ENCODE results near the gene BSND.

BSND gene

DNA sequence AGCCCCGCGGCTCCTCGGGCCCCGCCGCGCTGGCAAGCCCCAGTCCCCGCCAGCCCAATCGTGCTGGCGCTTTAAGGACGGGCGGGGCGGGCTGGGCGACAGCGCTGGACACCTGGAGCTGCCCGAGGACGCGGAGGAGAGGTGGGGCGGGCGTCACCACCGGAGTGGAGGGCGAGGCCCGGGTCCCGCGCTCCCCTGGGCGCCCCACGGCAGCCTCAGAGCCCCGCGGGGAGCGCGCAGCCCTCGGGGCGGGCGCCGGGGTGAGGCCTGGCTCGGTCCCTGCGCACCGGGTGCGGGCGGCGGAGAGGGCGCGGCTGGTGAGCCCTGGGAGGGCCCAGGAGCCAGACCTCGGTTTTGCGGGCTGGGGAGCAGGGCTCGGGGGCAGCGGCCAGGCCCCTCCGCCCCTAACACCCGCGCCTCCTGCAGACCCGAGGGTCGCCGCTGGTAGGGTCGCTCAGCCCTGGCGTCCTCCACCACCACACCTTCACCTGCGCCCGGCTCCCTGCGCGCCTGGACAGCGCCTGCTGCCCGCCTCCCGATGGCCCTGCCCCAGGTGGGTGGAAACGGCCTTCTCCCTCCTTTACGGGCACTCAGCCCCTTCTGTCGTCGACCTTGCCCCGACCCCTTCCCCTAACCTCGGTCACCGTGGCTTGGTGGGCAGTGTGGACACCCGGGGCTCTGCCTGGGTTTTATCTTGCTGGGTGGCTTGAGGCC, 18.0 kb upstream of the BSND start, which contains the start of gene TMEM61:
TSS of gene TMEM61 (plus strand) at position 101 of the 714 bp plus-strand sequence. CDS start at position 539, 438 bp downstream.
- intact Hi-C loops (cut with micrococcal nuclease), result no loop called here
- no peaks in the 10 kb centered on the region for H3K4me1 Mint-ChIP-seq (ENCODE audit: low read depth)
- no peak within 1 kb of the TSS for H3K4me3 Mint-ChIP-seq
- no peaks in the 10 kb centered on the region for H3K9me3 Mint-ChIP-seq
- no peak within 1 kb of the TSS for H3K27ac Mint-ChIP-seq
- H3K36me3 Mint-ChIP-seq (ENCODE audit: low read depth), result no peaks in the 10 kb centered on the region
- H3K27me3 Mint-ChIP-seq, result peaks cover 62% of the 10 kb centered on the region

GRCh38 chr1:54981466-54981865, 17.3 kb upstream of the BSND start:
- no peaks in the 10 kb centered on the region for H3K9me3 Mint-ChIP-seq
- intact Hi-C loops (cut with micrococcal nuclease), result no loop called here
- H3K4me1 Mint-ChIP-seq (ENCODE audit: low read depth), result no peaks in the 10 kb centered on the region
- no peak overlapping the region for H3K4me3 Mint-ChIP-seq
- H3K36me3 Mint-ChIP-seq (ENCODE audit: low read depth), result no peaks in the 10 kb centered on the region
- H3K27me3 Mint-ChIP-seq, result peaks cover 59% of the 10 kb centered on the region
- H3K27ac Mint-ChIP-seq, result no peak overlapping the region

DNA sequence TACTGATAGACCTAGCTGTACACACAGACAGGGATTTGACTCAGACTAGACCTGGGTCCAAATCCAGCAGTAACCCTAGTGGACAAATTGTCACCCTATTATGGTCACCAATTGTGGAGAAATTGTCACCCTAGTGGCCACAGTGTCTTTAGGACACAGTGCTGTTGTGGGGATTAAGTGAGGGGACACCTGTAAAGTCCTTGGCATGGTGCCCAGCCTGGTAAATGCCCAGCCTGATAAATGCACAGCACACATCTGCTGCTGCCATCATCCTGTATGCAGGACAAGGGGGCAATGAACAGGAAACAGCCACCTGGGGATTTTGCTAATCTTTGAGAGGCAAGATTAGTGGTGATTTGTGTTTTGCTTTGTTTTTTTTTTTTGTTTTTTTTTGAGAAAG, 16.0 kb upstream of the BSND start:
- no peaks in the 10 kb centered on the region for H3K9me3 Mint-ChIP-seq
- no peaks in the 10 kb centered on the region for H3K4me1 Mint-ChIP-seq (ENCODE audit: low read depth)
- no peaks in the 10 kb centered on the region for H3K36me3 Mint-ChIP-seq (ENCODE audit: low read depth)
- intact Hi-C loops (cut with micrococcal nuclease), result no loop called here
- H3K4me3 Mint-ChIP-seq, result no peak overlapping the region
- peaks cover 56% of the 10 kb centered on the region for H3K27me3 Mint-ChIP-seq
- no peak overlapping the region for H3K27ac Mint-ChIP-seq

GRCh38 chr1:54984131-54984842, 14.4 kb upstream of the BSND start:
- intact Hi-C loops (cut with micrococcal nuclease), result no loop called here
- Mint-ChIP-seq H3K9me3 (no peaks in the 10 kb centered on the region), H3K4me1 (ENCODE audit: low read depth) (no peaks in the 10 kb centered on the region), H3K27me3 (peaks cover 41% of the 10 kb centered on the region), H3K4me3 (no peak overlapping the region), H3K36me3 (ENCODE audit: low read depth) (no peaks in the 10 kb centered on the region), H3K27ac (no peak overlapping the region)

GRCh38 chr1:54985556-54985955, 13.2 kb upstream of the BSND start:
- intact Hi-C loops (cut with micrococcal nuclease), result no loop called here
- Mint-ChIP-seq H3K9me3 (no peaks in the 10 kb centered on the region), H3K4me1 (ENCODE audit: low read depth) (no peaks in the 10 kb centered on the region), H3K27me3 (peaks cover 29% of the 10 kb centered on the region), H3K4me3 (no peak overlapping the region), H3K27ac (no peak overlapping the region), H3K36me3 (ENCODE audit: low read depth) (no peaks in the 10 kb centered on the region)

- peaks cover 27% of the 10 kb centered on the region for H3K27me3 Mint-ChIP-seq
These were observed 12.7 kb upstream of the BSND start for GRCh38 chr1:54986025-54986424.

GRCh38 chr1:54986533-54986932, 12.2 kb upstream of the BSND start:
- H3K9me3 Mint-ChIP-seq, result no peaks in the 10 kb centered on the region
- no peaks in the 10 kb centered on the region for H3K36me3 Mint-ChIP-seq (ENCODE audit: low read depth)
- H3K27ac Mint-ChIP-seq, result no peak overlapping the region
- no peak overlapping the region for H3K4me3 Mint-ChIP-seq
- no peaks in the 10 kb centered on the region for H3K4me1 Mint-ChIP-seq (ENCODE audit: low read depth)
- intact Hi-C loops (cut with micrococcal nuclease), result no loop called here
- peaks cover 22% of the 10 kb centered on the region for H3K27me3 Mint-ChIP-seq

More at GRCh38 chr1:54986025-54986424, 12.7 kb upstream of the BSND start:
- H3K27ac Mint-ChIP-seq, result no peak overlapping the region
- no peaks in the 10 kb centered on the region for H3K9me3 Mint-ChIP-seq
- H3K4me3 Mint-ChIP-seq, result no peak overlapping the region
- H3K36me3 Mint-ChIP-seq (ENCODE audit: low read depth), result no peaks in the 10 kb centered on the region
- no peaks in the 10 kb centered on the region for H3K4me1 Mint-ChIP-seq (ENCODE audit: low read depth)
- intact Hi-C loops (cut with micrococcal nuclease), result no loop called here

- Mint-ChIP-seq H3K4me1 (ENCODE audit: low read depth) (no peaks in the 10 kb centered on the region), H3K36me3 (ENCODE audit: low read depth) (no peaks in the 10 kb centered on the region), H3K9me3 (no peaks in the 10 kb centered on the region), H3K27ac (no peak overlapping the region), H3K27me3 (peaks cover 14% of the 10 kb centered on the region), H3K4me3 (no peak overlapping the region)
- intact Hi-C loops (cut with micrococcal nuclease), result no loop called here
These were observed 11.3 kb upstream of the BSND start for GRCh38 chr1:54987427-54987826.

GRCh38 chr1:54987919-54988705, 10.6 kb upstream of the BSND start:
- Mint-ChIP-seq H3K36me3 (ENCODE audit: low read depth) (no peaks in the 10 kb centered on the region), H3K4me1 (ENCODE audit: low read depth) (no peaks in the 10 kb centered on the region), H3K27me3 (peaks cover 12% of the 10 kb centered on the region), H3K27ac (no peak overlapping the region), H3K9me3 (no peaks in the 10 kb centered on the region), H3K4me3 (no peak overlapping the region)
- intact Hi-C loops (cut with micrococcal nuclease), result no loop called here

DNA sequence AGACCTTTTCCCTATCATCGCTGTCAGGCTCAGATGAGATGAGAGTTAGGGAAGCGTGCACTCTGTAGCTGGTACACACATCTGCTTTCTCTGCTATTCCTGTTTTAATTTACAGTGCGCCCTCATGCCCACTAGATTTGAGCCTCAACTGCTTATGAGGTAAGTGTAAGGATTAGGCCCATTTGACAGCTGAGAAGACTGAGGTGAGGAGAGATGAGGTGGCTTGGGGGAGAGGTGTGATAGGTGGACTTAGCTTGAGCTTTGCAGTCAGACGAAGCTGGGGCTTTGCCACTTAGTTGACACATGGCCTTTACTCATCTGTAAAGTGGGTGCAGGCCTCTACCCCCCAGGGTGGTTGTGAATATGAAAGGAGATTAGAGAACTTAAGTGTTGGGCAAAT, 9.8 kb upstream of the BSND start:
- H3K27me3 Mint-ChIP-seq, result peaks cover 6% of the 10 kb centered on the region
- no peak overlapping the region for H3K27ac Mint-ChIP-seq
- no peaks in the 10 kb centered on the region for H3K36me3 Mint-ChIP-seq (ENCODE audit: low read depth)
- intact Hi-C loops (cut with micrococcal nuclease), result no loop called here
- no peaks in the 10 kb centered on the region for H3K9me3 Mint-ChIP-seq
- no peaks in the 10 kb centered on the region for H3K4me1 Mint-ChIP-seq (ENCODE audit: low read depth)
- H3K4me3 Mint-ChIP-seq, result no peak overlapping the region

GRCh38 chr1:54989473-54989872, 9.3 kb upstream of the BSND start:
- intact Hi-C loops (cut with micrococcal nuclease), result no loop called here

DNA sequence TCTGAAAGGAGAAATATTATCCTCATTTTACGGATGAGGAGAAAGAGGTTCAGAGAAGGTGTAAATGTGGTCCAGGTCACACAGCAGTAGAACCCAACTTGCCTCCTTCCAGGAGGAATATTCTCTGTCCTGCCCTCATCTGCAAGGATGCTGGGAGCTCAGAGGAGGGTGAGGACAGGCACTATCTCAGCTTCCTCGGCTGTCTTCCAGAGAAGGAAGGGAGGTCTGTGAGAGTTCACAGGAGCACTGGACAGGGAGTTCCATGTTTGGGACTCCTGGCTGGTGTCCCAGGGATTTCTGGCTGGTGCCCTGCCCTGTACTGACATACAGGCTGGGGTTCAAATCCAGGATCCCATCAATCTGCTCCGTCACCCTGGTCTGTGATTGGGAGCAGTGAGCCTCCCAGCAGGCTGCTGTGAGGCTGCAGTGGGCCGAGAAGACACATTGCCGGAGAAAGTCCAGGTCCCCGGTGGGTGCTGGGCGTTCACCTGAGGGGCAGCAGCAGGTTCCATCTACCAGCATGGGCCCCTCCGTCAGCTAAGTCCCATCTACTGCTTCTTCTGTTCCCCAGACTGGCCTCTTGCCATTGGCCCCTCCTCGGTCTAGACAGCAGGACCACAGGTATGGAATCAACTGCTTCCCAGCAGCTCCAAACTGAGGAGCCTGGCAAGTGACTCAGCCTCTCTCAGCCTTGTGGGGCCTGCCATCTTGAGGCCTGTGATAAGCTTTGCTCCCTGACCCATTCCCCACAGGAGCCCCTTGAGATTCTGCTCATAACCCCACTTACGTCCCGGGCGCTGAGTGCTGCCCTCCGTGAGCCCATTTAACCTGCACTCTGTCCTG, 8.5 kb upstream of the BSND start:
- intact Hi-C loops (cut with micrococcal nuclease), result no loop called here

More at GRCh38 chr1:54989473-54989872, 9.3 kb upstream of the BSND start:
- Mint-ChIP-seq H3K36me3 (ENCODE audit: low read depth) (no peaks in the 10 kb centered on the region), H3K4me1 (ENCODE audit: low read depth) (no peaks in the 10 kb centered on the region), H3K27ac (no peak overlapping the region), H3K4me3 (no peak overlapping the region), H3K9me3 (no peaks in the 10 kb centered on the region), H3K27me3 (peaks cover 6% of the 10 kb centered on the region)

DNA sequence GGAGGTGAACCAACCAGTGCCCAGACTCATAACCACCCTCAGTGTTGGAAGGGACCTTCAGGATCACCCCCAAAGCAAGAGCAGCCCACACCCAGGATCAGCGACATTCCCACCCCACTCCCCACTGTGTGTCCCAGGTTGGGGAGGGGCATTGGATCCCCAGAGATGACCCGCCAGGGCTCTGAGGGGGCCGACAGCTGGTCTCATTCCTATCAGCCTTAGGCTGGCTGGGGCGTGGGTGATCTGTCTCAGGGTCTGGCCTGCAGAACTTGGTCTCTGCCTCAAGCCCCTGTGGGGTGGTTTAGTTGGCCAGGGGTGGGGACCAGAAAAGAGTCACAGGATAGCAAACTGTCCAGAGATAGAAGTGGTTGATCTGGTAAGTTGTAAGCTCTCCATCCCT, 7.8 kb upstream of the BSND start:
- Mint-ChIP-seq H3K4me1 (ENCODE audit: low read depth) (peaks cover 3% of the 10 kb centered on the region), H3K36me3 (ENCODE audit: low read depth) (no peaks in the 10 kb centered on the region), H3K4me3 (no peak overlapping the region), H3K27me3 (peaks cover 20% of the 10 kb centered on the region), H3K9me3 (no peaks in the 10 kb centered on the region), H3K27ac (no peak overlapping the region)
- intact Hi-C loops (cut with micrococcal nuclease), result no loop called here

More for the DNA sequence above, 8.5 kb upstream of the BSND start:
- peaks cover 13% of the 10 kb centered on the region for H3K27me3 Mint-ChIP-seq
- no peaks in the 10 kb centered on the region for H3K36me3 Mint-ChIP-seq (ENCODE audit: low read depth)
- no peaks in the 10 kb centered on the region for H3K4me1 Mint-ChIP-seq (ENCODE audit: low read depth)
- H3K27ac Mint-ChIP-seq, result no peak overlapping the region
- no peaks in the 10 kb centered on the region for H3K9me3 Mint-ChIP-seq
- H3K4me3 Mint-ChIP-seq, result no peak overlapping the region

Measured in dendritic cell treated with granulocyte-macrophage colony-stimulating factor and Interleukin-4, amounts not matched to agents 40 ng/mL and 50 ng/mL, for 4 days (primary cell).